HFFc6 (cell line): ENCODE measurements around the gene FBXL13. TPM values are rescaled to one million over a fixed set of nuclear protein-coding genes. Genes with fewer than 3 reads are reported as not detected.

Experiments
- DNase-seq: peaks from one replicate; pipeline ENCODE4 v3.0.0-alpha.2; 2018
- H3K27ac Mint-ChIP-seq: 2 replicates; pipeline ENCODE4 v1.8.0; 2020; ENCODE audit warnings: mild to moderate bottlenecking, mixed read lengths
- H3K27me3 Mint-ChIP-seq: 2 replicates; pipeline ENCODE4 v1.8.0; 2021; ENCODE audit warnings: mild to moderate bottlenecking, moderate library complexity, mixed read lengths; ENCODE audit not compliant: insufficient read depth
- H3K36me3 Mint-ChIP-seq: 2 replicates; pipeline ENCODE4 v1.8.0; 2021; ENCODE audit warnings: low read depth, mixed read lengths
- H3K4me1 Mint-ChIP-seq: 2 replicates; pipeline ENCODE4 v1.8.0; 2020; ENCODE audit warnings: low read depth, mixed read lengths
- H3K4me3 Mint-ChIP-seq: 2 replicates; pipeline ENCODE4 v1.8.0; 2020; ENCODE audit warnings: mild to moderate bottlenecking, moderate library complexity, mixed read lengths
- H3K9me3 Mint-ChIP-seq: 2 replicates; pipeline ENCODE4 v1.8.0; 2020; ENCODE audit warnings: mild to moderate bottlenecking, mixed read lengths
- CTCF ChIP-seq: fragments of 200-600 bp; sonication (generic); IDR thresholded peaks from 2 replicates; pipeline ENCODE4 v1.5.0; 2021; ENCODE audit warnings: antibody characterized with exemption, mild to moderate bottlenecking
- total RNA-seq, 6 experiments: library from RNA; stranded (reverse); fragmentation: NEBNext Ultra II Directional; extraction: Animal tissue kit (Norgen Biotek cat#: 25700); gene quantifications; 2 replicates in 1 of 6; 3 replicates in 5 of 6; pipeline ENCODE4 v1.2.3, GENCODE V29; 2021

Gene FBXL13
- total RNA-seq, 6 experiments from 2014 or later: 0.43 to 0.74 (median 0.56) TPM

GRCh38 chr7:102873470-102874165 is 201.0 kb downstream of the FBXL13 start:
- TF ChIP-seq CTCF: no peak
- Mint-ChIP-seq H3K36me3 (peaks cover 4% of the 10 kb centered on the region; the same call in 1 of the 2 replicates), H3K27ac (peak overlapping the region; percentile 91), H3K9me3 (no peaks in the 10 kb centered on the region), H3K4me3 (peak overlapping the region; percentile 26), H3K27me3 (no peaks in the 10 kb centered on the region; the same call in 1 of the 2 replicates), H3K4me1 (peaks cover 69% of the 10 kb centered on the region)
- no peak for DNase-seq

- Mint-ChIP-seq H3K36me3 (peaks cover 4% of the 10 kb centered on the region; the same call in 1 of the 2 replicates), H3K4me1 (peaks cover 68% of the 10 kb centered on the region), H3K9me3 (no peaks in the 10 kb centered on the region), H3K4me3 (peak overlapping the region; percentile 66), H3K27ac (peak overlapping the region; percentile 91), H3K27me3 (no peaks in the 10 kb centered on the region; the same call in 1 of the 2 replicates)
- no peak for TF ChIP-seq CTCF
- peak; percentile 92 for DNase-seq
These were observed 202.1 kb downstream of the FBXL13 start for GRCh38 chr7:102872460-102872859.

GRCh38 chr7:102869195-102869594 is 205.4 kb downstream of the FBXL13 start:
- H3K4me1 Mint-ChIP-seq: peaks cover 58% of the 10 kb centered on the region
- H3K27ac Mint-ChIP-seq: no peak overlapping the region
- no peak for TF ChIP-seq CTCF
- H3K4me3 Mint-ChIP-seq: no peak overlapping the region
- H3K9me3 Mint-ChIP-seq: no peaks in the 10 kb centered on the region
- H3K27me3 Mint-ChIP-seq: no peaks in the 10 kb centered on the region; the same call in 1 of the 2 replicates
- H3K36me3 Mint-ChIP-seq: peaks cover 9% of the 10 kb centered on the region; the same call in 1 of the 2 replicates
- no peak for DNase-seq

GRCh38 chr7:102866535-102867215 is 207.9 kb downstream of the FBXL13 start:
- no peak for DNase-seq
- Mint-ChIP-seq H3K9me3 (no peaks in the 10 kb centered on the region), H3K4me1 (peaks cover 51% of the 10 kb centered on the region), H3K27me3 (no peaks in the 10 kb centered on the region; the same call in 1 of the 2 replicates), H3K27ac (no peak overlapping the region), H3K4me3 (no peak overlapping the region), H3K36me3 (peaks cover 6% of the 10 kb centered on the region; the same call in 1 of the 2 replicates)
- TF ChIP-seq CTCF: no peak

- Mint-ChIP-seq H3K4me3 (no peak overlapping the region), H3K36me3 (0 out of 2 replicates have a peak, but pooled peaks cover 4% of the 10 kb centered on the region), H3K4me1 (peaks cover 46% of the 10 kb centered on the region), H3K27me3 (no peaks in the 10 kb centered on the region), H3K9me3 (no peaks in the 10 kb centered on the region), H3K27ac (no peak overlapping the region)
- DNase-seq: no peak
- TF ChIP-seq CTCF: no peak
These were observed 209.6 kb downstream of the FBXL13 start for GRCh38 chr7:102864958-102865357.
